H9 (cell line): ENCODE results near the gene GNGT2. TPM values are rescaled to one million over a fixed set of nuclear protein-coding genes. Genes with fewer than 3 reads are reported as not detected.

ENCODE experiments used
- DNase-seq: peaks from one replicate; pipeline ENCODE4 v3.0.0-alpha.2; 2017
- H2AFZ ChIP-seq: one replicate; pipeline ENCODE4 v1.6.1; 2013; ENCODE audit warnings: mild to moderate bottlenecking, low read length, control low read depth, moderate library complexity
- H2AK5ac ChIP-seq: 2 replicates; pipeline ENCODE4 v1.6.1; 2013; ENCODE audit warnings: low read length, control low read depth, mixed read lengths; ENCODE audit not compliant: insufficient read length
- H2BK120ac ChIP-seq: one replicate; pipeline ENCODE4 v1.6.1; 2013; ENCODE audit warnings: low read depth, mild to moderate bottlenecking, low read length, control low read depth, inconsistent platforms; ENCODE audit not compliant: poor library complexity, severe bottlenecking
- H2BK12ac ChIP-seq: 2 replicates; pipeline ENCODE4 v1.6.1; 2013; ENCODE audit warnings: low read length, control low read depth, mixed read lengths, low read depth; ENCODE audit not compliant: insufficient read length
- H2BK15ac ChIP-seq: 2 replicates; pipeline ENCODE4 v1.6.1; 2013; ENCODE audit warnings: low read depth, low read length, control low read depth
- H2BK20ac ChIP-seq: one replicate; pipeline ENCODE4 v1.6.1; 2013; ENCODE audit warnings: low read depth, mild to moderate bottlenecking, low read length, control low read depth, inconsistent platforms; ENCODE audit not compliant: poor library complexity, severe bottlenecking
- H2BK5ac ChIP-seq: 2 replicates; pipeline ENCODE4 v1.6.1; 2013; ENCODE audit warnings: low read length, control low read depth, mixed read lengths; ENCODE audit not compliant: insufficient read length
- H3K14ac ChIP-seq: 2 replicates; pipeline ENCODE4 v1.6.1; 2013; ENCODE audit warnings: low read length, control low read depth; ENCODE audit not compliant: insufficient read depth
- H3K18ac ChIP-seq: 2 replicates; pipeline ENCODE4 v1.6.1; 2013; ENCODE audit warnings: low read depth, mild to moderate bottlenecking, mixed read lengths, low read length, control low read depth; ENCODE audit not compliant: insufficient read length
- H3K23ac ChIP-seq: 2 replicates; pipeline ENCODE4 v1.6.1; 2013; ENCODE audit warnings: low read length, control low read depth, mixed read lengths, low read depth; ENCODE audit not compliant: insufficient read length
- H3K23me2 ChIP-seq: 2 replicates; pipeline ENCODE4 v1.6.1; 2013; ENCODE audit warnings: low read depth, mild to moderate bottlenecking, mixed read lengths, low read length, control low read depth; ENCODE audit not compliant: insufficient read length, poor library complexity, severe bottlenecking
- H3K27ac ChIP-seq: 2 replicates; pipeline ENCODE4 v1.5.1; 2013; ENCODE audit warnings: low read length, control low read depth, mixed read lengths, low read depth; ENCODE audit not compliant: insufficient read length
- H3K27me3 ChIP-seq: 2 replicates; pipeline ENCODE4 v1.6.1; 2013; ENCODE audit warnings: low read length, control low read depth, inconsistent platforms; ENCODE audit not compliant: insufficient read depth
- H3K4ac ChIP-seq: 2 replicates; pipeline ENCODE4 v1.6.1; 2013; ENCODE audit warnings: low read depth, mild to moderate bottlenecking, control low read depth, inconsistent platforms, low read length, moderate library complexity
- H3K4me1 ChIP-seq: 2 replicates; pipeline ENCODE4 v1.6.1; 2013; ENCODE audit warnings: low read length, control low read depth, inconsistent platforms; ENCODE audit not compliant: insufficient read depth
- H3K4me2 ChIP-seq: 2 replicates; pipeline ENCODE4 v1.6.1; 2013; ENCODE audit warnings: low read length, control low read depth, mixed read lengths; ENCODE audit not compliant: insufficient read length, insufficient read depth
- H3K56ac ChIP-seq: 2 replicates; pipeline ENCODE4 v1.6.1; 2013; ENCODE audit warnings: low read depth, mild to moderate bottlenecking, mixed read lengths, low read length, control low read depth; ENCODE audit not compliant: insufficient read length
- H3K79me1 ChIP-seq: 2 replicates; pipeline ENCODE4 v1.6.1; 2013; ENCODE audit warnings: low read depth, mild to moderate bottlenecking, moderate library complexity, low read length, control low read depth, inconsistent platforms; ENCODE audit not compliant: insufficient read depth, poor library complexity, severe bottlenecking
- H3K79me2 ChIP-seq: 2 replicates; pipeline ENCODE4 v1.6.1; 2013; ENCODE audit warnings: low read length, control low read depth, inconsistent platforms; ENCODE audit not compliant: insufficient read depth
- H3K9ac ChIP-seq: 2 replicates; pipeline ENCODE4 v1.6.1; 2013; ENCODE audit warnings: low read length, control low read depth, mixed read lengths; ENCODE audit not compliant: insufficient read length; ENCODE audit errors: extremely low read depth
- H3K9me3 ChIP-seq: one replicate; pipeline ENCODE4 v1.6.1; 2013; ENCODE audit warnings: low read depth, low read length, inconsistent platforms; ENCODE audit not compliant: control insufficient read depth
- H3T11ph ChIP-seq: one replicate; pipeline ENCODE4 v1.6.1; 2013; ENCODE audit warnings: mild to moderate bottlenecking, low read length, control low read depth, inconsistent platforms
- H4K20me1 ChIP-seq: one replicate; pipeline ENCODE4 v1.6.1; 2013; ENCODE audit not compliant: control insufficient read depth, insufficient read length, insufficient read depth
- H4K5ac ChIP-seq: 2 replicates; pipeline ENCODE4 v1.6.1; 2013; ENCODE audit warnings: low read depth, mild to moderate bottlenecking, mixed read lengths, low read length, control low read depth; ENCODE audit not compliant: insufficient read length
- H4K8ac ChIP-seq: replicated peaks from 2 replicates; pipeline ENCODE4 v1.6.1; 2013; ENCODE audit warnings: low read length, control low read depth, mixed read lengths, low read depth; ENCODE audit not compliant: insufficient read length
- H4K91ac ChIP-seq: 2 replicates; pipeline ENCODE4 v1.6.1; 2013; ENCODE audit warnings: low read depth, mild to moderate bottlenecking, moderate library complexity, mixed read lengths, low read length, control low read depth; ENCODE audit not compliant: insufficient read length
- H3K27ac Mint-ChIP-seq, 3 experiments: 2 replicates in 2 of 3; 3 replicates in 1 of 3; pipeline ENCODE4 v1.8.0; 2020 to 2021; ENCODE audit warnings: mixed read lengths in 3 of 3, mild to moderate bottlenecking in 1 of 3, moderate library complexity in 1 of 3
- H3K27me3 Mint-ChIP-seq: 2 replicates; pipeline ENCODE4 v1.8.0; 2021; ENCODE audit warnings: low read depth, mild to moderate bottlenecking, moderate library complexity, mixed read lengths
- H3K36me3 Mint-ChIP-seq, 3 experiments: 2 replicates in 2 of 3; 3 replicates in 1 of 3; pipeline ENCODE4 v1.8.0; 2020 to 2021; ENCODE audit warnings: low read depth in 3 of 3, mixed read lengths in 3 of 3; ENCODE audit not compliant: insufficient read depth in 1 of 3
- H3K4me1 Mint-ChIP-seq, 2 experiments: 2 replicates each; pipeline ENCODE4 v1.8.0; 2020; ENCODE audit warnings: mixed read lengths in 2 of 2
- H3K4me3 Mint-ChIP-seq, 2 experiments: 2 replicates in 1 of 2; 3 replicates in 1 of 2; pipeline ENCODE4 v1.8.0; 2020 to 2021; ENCODE audit warnings: mild to moderate bottlenecking in 2 of 2, mixed read lengths in 2 of 2, moderate library complexity in 1 of 2
- H3K9me3 Mint-ChIP-seq, 2 experiments: 2 replicates in 1 of 2; 3 replicates in 1 of 2; pipeline ENCODE4 v1.8.0; 2020; ENCODE audit warnings: mild to moderate bottlenecking in 2 of 2, mixed read lengths in 2 of 2, moderate library complexity in 1 of 2
- CTCF ChIP-seq: fragments of 200-600 bp; sonication (generic); conservative IDR thresholded peaks from 3 replicates; pipeline ENCODE4 v1.8.0; 2021; ENCODE audit warnings: antibody characterized with exemption, mild to moderate bottlenecking
- WGBS: extraction: QIAGEN DNeasy Blood & Tissue Kit; methylation state at CpG from one replicate; pipeline ENCODE4 v1.1.7; 2013; ENCODE audit warnings: missing lambda C conversion rate, low lambda C conversion rate, mixed read lengths; ENCODE audit not compliant: insufficient read length; ENCODE audit errors: extremely low coverage; 5-methylcytosine and 5-hydroxymethylcytosine counted together
- total RNA-seq: library from RNA; stranded (reverse); gene quantifications from 2 replicates; pipeline ENCODE4 v1.2.1, GENCODE V29; 2021

GNGT2 gene
- total RNA-seq, 1 experiment from 2014 or later: 0.42 TPM

DNA sequence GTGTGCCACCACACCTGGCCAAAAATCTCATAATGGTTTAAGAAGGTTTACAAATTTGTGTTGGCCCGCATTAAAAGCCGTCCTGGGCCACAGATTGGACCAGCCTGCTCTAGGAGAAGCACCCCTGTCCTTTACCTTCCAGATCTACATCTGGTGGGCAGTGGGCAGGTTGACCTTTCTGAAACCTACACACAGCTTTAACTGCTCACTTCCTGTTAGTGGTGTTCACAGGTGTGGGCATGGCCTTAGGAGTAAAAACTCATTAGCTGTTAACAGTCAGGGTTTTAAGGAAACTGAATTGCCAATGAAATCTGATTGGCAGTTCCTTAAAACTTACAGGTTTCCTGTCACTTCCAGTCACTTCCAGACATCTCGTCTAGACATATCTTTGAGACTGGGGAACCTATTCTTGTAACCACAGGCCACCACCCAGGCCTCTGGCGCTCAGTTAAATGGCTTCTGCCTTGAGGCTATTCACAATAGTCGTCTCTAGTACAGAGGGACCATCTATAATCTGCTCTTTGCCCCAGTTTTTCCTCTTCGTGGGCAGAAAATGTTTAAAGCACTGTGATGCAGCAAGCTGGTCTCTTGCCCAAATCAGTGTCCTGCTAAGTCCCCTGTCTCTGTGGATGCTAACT is 29.3 kb downstream of the GNGT2 start:
- Histone ChIP-seq H4K5ac (no peak overlapping the region), H3K27me3 (no peaks in the 10 kb centered on the region), H3K9me3 (peaks cover 7% of the 10 kb centered on the region), H2AFZ (no peak overlapping the region), H3K4me1 (no peaks in the 10 kb centered on the region), H2BK120ac (no peak overlapping the region), H4K8ac (no peak overlapping the region), H2BK20ac (no peak overlapping the region), H3K23ac (no peak overlapping the region), H3K9ac (no peak overlapping the region), H3K79me2 (no peaks in the 10 kb centered on the region), H3K56ac (no peak overlapping the region), H3T11ph (no peak overlapping the region), H3K79me1 (no peaks in the 10 kb centered on the region), H3K27ac (no peak overlapping the region), H3K4me2 (no peak overlapping the region), H3K14ac (no peak overlapping the region), H3K4ac (no peak overlapping the region), H4K91ac (no peak overlapping the region), H4K20me1 (no peaks in the 10 kb centered on the region), H2BK15ac (no peak overlapping the region), H2BK5ac (no peak overlapping the region), H3K23me2 (no peaks in the 10 kb centered on the region), H2BK12ac (no peak overlapping the region), H2AK5ac (no peak overlapping the region), H3K18ac (no peak overlapping the region)
- Mint-ChIP-seq H3K27me3 (peaks cover 10% of the 10 kb centered on the region), H3K4me3 (no peak overlapping the region), H3K27ac (no peak overlapping the region), H3K4me1 (peaks cover 0 to 2% of the 10 kb centered on the region in 2 experiments; a peak in 1 of 4 replicates), H3K9me3 (peaks cover 37 to 38% of the 10 kb centered on the region in 2 experiments), H3K36me3 (peaks cover 9 to 21% (median 13%) of the 10 kb centered on the region in 3 experiments)
- no CpG with 5 or more reads among the region's 6 CpGs for WGBS
- DNase-seq: no peak
- no peak for TF ChIP-seq CTCF
